Esophagus squamous epithelium (tissue), 4 donors: ENCODE data around the gene ZNF283.

ENCODE experiments used
- CTCF ChIP-seq, 6 experiments: fragments of 450-650 bp in 4 of 6; fragments of 200-600 bp in 2 of 6; sonication (generic) in 2 of 6; IDR thresholded peaks; one replicate each; pipeline ENCODE4 v1.5.1; 2016 to 2019; ENCODE audit warnings: antibody characterized with exemption in 6 of 6, mild to moderate bottlenecking in 4 of 6, moderate library complexity in 4 of 6
- POLR2A ChIP-seq, 4 donors: fragments of 450-650 bp; IDR thresholded peaks; one replicate each; pipeline ENCODE4 v1.6.1; 2017; ENCODE audit warnings: antibody characterized with exemption in 4 of 4, mild to moderate bottlenecking in 4 of 4, moderate library complexity in 3 of 4

- TF ChIP-seq CTCF (IDR thresholded peaks at IDR 0.05), result no peak
- TF ChIP-seq POLR2A (IDR thresholded peaks at IDR 0.05), result no peak
Observed at GRCh38 chr19:43818500-43818899, 8.6 kb upstream of the ZNF283 start.
